ENCODE measurements around the gene WDR87.

GRCh38 chr19:37942516-37942902, 36.1 kb upstream of the WDR87 start:
- TF ChIP-seq CTCF (IDR thresholded peaks at IDR 0.05; ENCODE audit: low read length) (no peak), EZH2phosphoT487 (IDR thresholded peaks at IDR 0.05; ENCODE audit: low read length) (no peak)
